ENCODE data around the gene VAPB.

DNA sequence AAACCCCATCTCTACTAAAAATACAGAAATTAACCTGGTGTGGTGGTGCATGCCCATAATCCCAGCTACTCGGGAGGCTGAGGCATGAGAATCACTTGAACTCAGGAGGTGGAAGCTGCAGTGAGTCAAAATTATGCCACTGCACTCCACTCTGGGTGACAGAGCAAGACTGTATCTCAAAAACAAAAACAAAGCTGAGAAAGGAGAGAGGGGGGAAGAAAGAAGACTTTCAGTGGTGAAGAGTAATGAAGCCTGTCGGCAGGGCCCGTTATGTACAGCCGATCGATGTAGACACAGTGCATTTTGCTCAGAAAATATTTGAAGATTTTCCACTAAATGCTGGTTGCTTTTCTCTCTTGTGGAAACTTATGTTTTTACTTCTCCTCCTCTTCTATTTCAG is 13.8 kb downstream of the VAPB start:
- TF ChIP-seq POLR2A (IDR thresholded peaks at IDR 0.05; ENCODE audit: low read length) (no peak), GATA1 (IDR thresholded peaks at IDR 0.05; ENCODE audit: low read depth, low read length) (no peak)

All from erythroblast (primary cell).